ENCODE results near the gene IFI27L2.

DNA sequence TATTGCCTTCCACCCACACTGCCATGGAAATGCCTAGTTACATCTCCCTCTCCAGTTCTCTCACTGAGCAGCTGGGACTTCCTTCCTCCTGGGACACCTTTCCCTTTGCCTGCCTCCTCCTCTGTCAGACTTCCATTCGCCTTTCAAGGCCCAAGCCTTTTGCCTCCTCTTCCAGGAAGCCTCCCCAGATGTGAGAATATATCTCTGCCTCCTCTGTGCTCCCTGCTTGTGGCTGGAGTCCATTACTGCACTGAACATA is 3.1 kb downstream of the IFI27L2 start:
- TF ChIP-seq CTCF (IDR thresholded peaks at IDR 0.05; ENCODE audit: low read depth, low read length, missing input control) (no peak), EGR1 (IDR thresholded peaks at IDR 0.05; ENCODE audit: low read depth in 2 of 2) (no peak), SP1 (IDR thresholded peaks at IDR 0.05) (no peak), YY1 (IDR thresholded peaks at IDR 0.05) (no peak), RAD21 (IDR thresholded peaks at IDR 0.05) (no peak), GABPA (IDR thresholded peaks at IDR 0.05 in 1 of 2, conservative IDR thresholded peaks at IDR 0.05 in 1 of 2) (no peak), ZBTB33 (IDR thresholded peaks at IDR 0.05) (no peak)
- TF ChIP-seq, protein P1, sequence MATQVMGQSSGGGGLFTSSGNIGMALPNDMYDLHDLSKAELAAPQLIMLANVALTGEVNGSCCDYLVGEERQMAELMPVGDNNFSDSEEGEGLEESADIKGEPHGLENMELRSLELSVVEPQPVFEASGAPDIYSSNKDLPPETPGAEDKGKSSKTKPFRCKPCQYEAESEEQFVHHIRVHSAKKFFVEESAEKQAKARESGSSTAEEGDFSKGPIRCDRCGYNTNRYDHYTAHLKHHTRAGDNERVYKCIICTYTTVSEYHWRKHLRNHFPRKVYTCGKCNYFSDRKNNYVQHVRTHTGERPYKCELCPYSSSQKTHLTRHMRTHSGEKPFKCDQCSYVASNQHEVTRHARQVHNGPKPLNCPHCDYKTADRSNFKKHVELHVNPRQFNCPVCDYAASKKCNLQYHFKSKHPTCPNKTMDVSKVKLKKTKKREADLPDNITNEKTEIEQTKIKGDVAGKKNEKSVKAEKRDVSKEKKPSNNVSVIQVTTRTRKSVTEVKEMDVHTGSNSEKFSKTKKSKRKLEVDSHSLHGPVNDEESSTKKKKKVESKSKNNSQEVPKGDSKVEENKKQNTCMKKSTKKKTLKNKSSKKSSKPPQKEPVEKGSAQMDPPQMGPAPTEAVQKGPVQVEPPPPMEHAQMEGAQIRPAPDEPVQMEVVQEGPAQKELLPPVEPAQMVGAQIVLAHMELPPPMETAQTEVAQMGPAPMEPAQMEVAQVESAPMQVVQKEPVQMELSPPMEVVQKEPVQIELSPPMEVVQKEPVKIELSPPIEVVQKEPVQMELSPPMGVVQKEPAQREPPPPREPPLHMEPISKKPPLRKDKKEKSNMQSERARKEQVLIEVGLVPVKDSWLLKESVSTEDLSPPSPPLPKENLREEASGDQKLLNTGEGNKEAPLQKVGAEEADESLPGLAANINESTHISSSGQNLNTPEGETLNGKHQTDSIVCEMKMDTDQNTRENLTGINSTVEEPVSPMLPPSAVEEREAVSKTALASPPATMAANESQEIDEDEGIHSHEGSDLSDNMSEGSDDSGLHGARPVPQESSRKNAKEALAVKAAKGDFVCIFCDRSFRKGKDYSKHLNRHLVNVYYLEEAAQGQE (IDR thresholded peaks at IDR 0.05): no peak
